K562 (cell line): ENCODE data around the gene H2BK1. TPM values are rescaled to one million over a fixed set of nuclear protein-coding genes. Genes with fewer than 3 reads are reported as not detected.

Experiments
- ATF1 ChIP-seq, 2 experiments: fragments of 450-650 bp in 1 of 2; IDR thresholded peaks; 2 replicates each; pipeline ENCODE4 v1.6.1; 2016; ENCODE audit warnings: missing compliant biosample characterization in 1 of 2, missing genetic modification characterization in 1 of 2
- ATF7 ChIP-seq: fragments of 450-650 bp; IDR thresholded peaks from 2 replicates; pipeline ENCODE4 v1.7.1; 2014; ENCODE audit warnings: mild to moderate bottlenecking, moderate library complexity
- CBFA2T3 ChIP-seq: fragments of 450-650 bp; IDR thresholded peaks from 2 replicates; pipeline ENCODE4 v1.6.1; 2017
- CBFB ChIP-seq: sonication (generic); formaldehyde crosslinking; IDR thresholded peaks from 2 replicates; pipeline ENCODE4 v1.4.0; 2020; ENCODE audit warnings: mild to moderate bottlenecking, missing genetic modification reagents
- CCAR2 ChIP-seq: fragments of 200-400 bp; formaldehyde crosslinking; IDR thresholded peaks from 2 replicates; pipeline ENCODE4 v1.6.1; 2017; ENCODE audit warnings: mild to moderate bottlenecking, low read depth, low read length
- CTBP1 ChIP-seq: fragments of 450-650 bp; IDR thresholded peaks from 2 replicates; pipeline ENCODE4 v1.6.1; 2016; ENCODE audit warnings: borderline replicate concordance
- ELF2 ChIP-seq: fragments of 250-450 bp; sonication (Bioruptor Pico); IDR thresholded peaks from 2 replicates; pipeline ENCODE4 v1.5.0; 2021; ENCODE audit warnings: mild to moderate bottlenecking
- GATAD2B ChIP-seq: fragments of 450-650 bp; IDR thresholded peaks from 2 replicates; pipeline ENCODE4 v1.6.1; 2017; ENCODE audit warnings: mild to moderate bottlenecking, borderline replicate concordance
- HNRNPK ChIP-seq: fragments of 200-400 bp; formaldehyde crosslinking; IDR thresholded peaks from one replicate; pipeline ENCODE4 v1.6.1; 2018; ENCODE audit warnings: mild to moderate bottlenecking, low read depth, low read length; ENCODE audit not compliant: poor library complexity, severe bottlenecking
- HSF4 ChIP-seq: fragments of 250-450 bp; sonication (Bioruptor Pico); IDR thresholded peaks from 2 replicates; pipeline ENCODE4 v2.1.2; 2022; ENCODE audit warnings: mild to moderate bottlenecking, moderate library complexity, borderline replicate concordance
- L3MBTL2 ChIP-seq: fragments of 450-650 bp; IDR thresholded peaks from 2 replicates; pipeline ENCODE4 v1.6.1; 2016; ENCODE audit warnings: mild to moderate bottlenecking, moderate library complexity
- MECOM ChIP-seq: fragments of 250-450 bp; sonication (Bioruptor Pico); IDR thresholded peaks from 2 replicates; pipeline ENCODE4 v1.8.0; 2022; ENCODE audit warnings: inconsistent platforms
- NFE2L1 ChIP-seq: fragments of 450-650 bp; IDR thresholded peaks from 2 replicates; pipeline ENCODE4 v1.6.1; 2016; ENCODE audit warnings: missing genetic modification characterization, low read depth, mild to moderate bottlenecking, missing compliant biosample characterization, moderate library complexity, borderline replicate concordance
- NR2C2 ChIP-seq, 2 experiments: fragments of 200-800 bp in 1 of 2; sonication (Bioruptor generic) in 1 of 2; sonication (generic) in 1 of 2; formaldehyde crosslinking in 1 of 2; IDR thresholded peaks; 2 replicates each; pipeline versions ENCODE4 v1.6.1 to v1.8.0; 2016 to 2022; ENCODE audit warnings: mild to moderate bottlenecking in 1 of 2, missing compliant biosample characterization in 1 of 2, missing genetic modification characterization in 1 of 2, missing genetic modification reagents in 1 of 2
- PHF8 ChIP-seq: fragments of 200-600 bp; sonication (generic); IDR thresholded peaks from 2 replicates; pipeline ENCODE4 v1.6.1; 2012; ENCODE audit warnings: mixed run types, mild to moderate bottlenecking, inconsistent platforms, low read length, moderate library complexity, borderline replicate concordance
- RBM39 ChIP-seq: fragments of 200-400 bp; formaldehyde crosslinking; optimal IDR thresholded peaks from 2 replicates; pipeline ENCODE3; 2018; ENCODE audit warnings: low read depth, low read length
- RREB1 ChIP-seq: fragments of 250-450 bp; sonication (Bioruptor Pico); IDR thresholded peaks from 2 replicates; pipeline ENCODE4 v1.4.0; 2020
- TAL1 ChIP-seq: fragments of 450-650 bp; IDR thresholded peaks from 2 replicates; pipeline ENCODE4 v1.6.1; 2016; ENCODE audit warnings: mild to moderate bottlenecking
- TOE1 ChIP-seq, 2 experiments: fragments of 450-650 bp in 1 of 2; sonication (generic) in 1 of 2; formaldehyde crosslinking in 1 of 2; IDR thresholded peaks; 2 replicates each; pipeline versions ENCODE4 v1.7.1 to v1.8.0; 2016 to 2022; ENCODE audit warnings: borderline replicate concordance in 2 of 2, mild to moderate bottlenecking in 2 of 2, antibody characterized with exemption in 1 of 2, inconsistent platforms in 1 of 2, low read depth in 1 of 2, missing genetic modification reagents in 1 of 2, moderate library complexity in 1 of 2
- ZSCAN32 ChIP-seq: fragments of 450-650 bp; formaldehyde crosslinking; IDR thresholded peaks from 2 replicates; pipeline ENCODE4 v1.4.0; 2020; ENCODE audit warnings: mild to moderate bottlenecking, moderate library complexity
- polyA plus RNA-seq, 8 experiments: library from polyadenylated mRNA; depleted of rRNA in 4 of 8; stranded (reverse) in 5 of 8; unstranded in 3 of 8; fragments of >200 nt; fragmentation: Nextera tagmentation in 2 of 8; fragmentation: Illumina TruSeq in 1 of 8; extraction: Ambion mirVana in 2 of 8; extraction: Trizol in 1 of 8; gene quantifications; 2 replicates each; pipeline versions ENCODE4 v1.2.1 to v1.2.3, GENCODE V29; 2011 to 2014; ENCODE audit warnings: inconsistent platforms in 1 of 8, missing spikeins in 1 of 8
- total RNA-seq, 7 experiments: library from RNA; depleted of rRNA in 6 of 7; stranded (reverse); fragments of >200 nt in 6 of 7; fragmentation: Illumina TruSeq in 2 of 7; extraction: Trizol in 2 of 7; gene quantifications; 2 replicates each; pipeline versions ENCODE4 v1.2.1 to v1.2.3, GENCODE V29; 2011 to 2021; ENCODE audit warnings: low replicate concordance in 1 of 7

H2BK1 gene
- total and polyA plus RNA-seq, 9 of the 15 experiments (the other 6 are each of a cell fraction or from before 2014, with no cell fraction given) = not detected

GRCh38 chr7:151206914-151207313 is 3.4 kb downstream of the H2BK1 start (continued):
- TF ChIP-seq RREB1 (no peak), CBFA2T3 (peak; percentile 88), NR2C2 (CRISPR knock-in tag; IDR thresholded peaks at IDR 0.05) (peak; percentile 55; the same call in 1 of the 2 replicates), NR2C2 (tag; IDR thresholded peaks at IDR 0.05) (peak; percentile 18; the same call in 1 of the 2 replicates), ATF1 (CRISPR knock-in tag; IDR thresholded peaks at IDR 0.05) (no peak), ATF1 (tag; IDR thresholded peaks at IDR 0.05) (no peak; the same call in 1 of the 2 replicates), CTBP1 (peak; percentile 91), CCAR2 (no peak), CBFB (CRISPR knock-in tag) (peak; percentile 76; the same call in 1 of the 2 replicates), PHF8 (no peak), TOE1 (IDR thresholded peaks at IDR 0.05; ENCODE audit: borderline replicate concordance) (peak; percentile 65; the same call in 1 of the 2 replicates), TOE1 (CRISPR knock-in tag; IDR thresholded peaks at IDR 0.05; ENCODE audit: borderline replicate concordance, low read depth) (no peak), RBM39 (no peak), NFE2L1 (no peak), ZSCAN32 (CRISPR knock-in tag) (no peak), ATF7 (peak; percentile 49), MECOM (CRISPR knock-in tag) (peak; percentile 39; the same call in 1 of the 2 replicates), GATAD2B (no peak), HNRNPK (no peak), ELF2 (CRISPR knock-in tag) (0 out of 2 replicates have a peak, but pooled peaks have one; percentile 0), HSF4 (no peak), TAL1 (peak; percentile 69), L3MBTL2 (peak; percentile 74)
